Left renal cortex interstitium (tissue), 4 donors: ENCODE data around the gene UBE2B. TPM values are rescaled to one million over a fixed set of nuclear protein-coding genes. Genes with fewer than 3 reads are reported as not detected.
"Not testable (repeated sequence)": the region's sequence is repeated elsewhere in the genome, so short reads cannot be mapped to it uniquely, and the experiment has no call there.

Source experiments
- DNase-seq, 4 donors: peaks; one replicate each; pipeline ENCODE4 v3.0.0-alpha.2; 2013; ENCODE audit warnings: low read depth in 4 of 4, low spot score in 2 of 4, missing footprints in 1 of 4
- polyA plus RNA-seq, 4 donors: library from polyadenylated mRNA; unstranded; fragments of 120-200 nt; gene quantifications; one replicate each; pipeline ENCODE4 v1.2.1, GENCODE V29; 2013; ENCODE audit not compliant: insufficient read length in 4 of 4

Gene UBE2B
- polyA plus RNA-seq, 4 donors: 111 to 150 (median 129) TPM

DNA sequence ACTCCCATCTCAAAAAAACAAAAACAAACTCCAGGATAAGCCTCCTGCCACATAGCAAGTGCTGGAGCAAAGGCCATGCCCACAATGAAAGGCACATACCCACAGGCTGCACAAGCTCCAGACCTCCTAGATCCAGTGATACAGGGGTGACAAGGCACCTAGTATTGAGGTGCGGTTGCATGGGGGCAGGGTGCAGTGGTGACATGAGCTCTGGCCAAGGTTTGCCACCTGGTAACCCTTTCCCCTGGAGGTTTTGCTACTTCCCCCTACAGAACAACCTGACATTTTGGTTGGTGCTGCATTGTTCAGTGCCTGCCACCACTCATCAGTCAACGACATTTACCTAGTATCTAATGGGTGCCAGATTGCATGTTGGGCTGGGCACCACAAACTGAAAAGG is 25.8 kb downstream of the UBE2B start:
- no peak for DNase-seq

- DNase-seq: no peak
Observed at GRCh38 chr5:134398609-134399155, 27.3 kb downstream of the UBE2B start.

GRCh38 chr5:134403951-134404350 is 32.6 kb downstream of the UBE2B start:
- DNase-seq: no peak

GRCh38 chr5:134406390-134406789 is 35.0 kb downstream of the UBE2B start:
- DNase-seq: no peak

GRCh38 chr5:134409321-134409720 is 38.0 kb downstream of the UBE2B start:
- no peak for DNase-seq

DNA sequence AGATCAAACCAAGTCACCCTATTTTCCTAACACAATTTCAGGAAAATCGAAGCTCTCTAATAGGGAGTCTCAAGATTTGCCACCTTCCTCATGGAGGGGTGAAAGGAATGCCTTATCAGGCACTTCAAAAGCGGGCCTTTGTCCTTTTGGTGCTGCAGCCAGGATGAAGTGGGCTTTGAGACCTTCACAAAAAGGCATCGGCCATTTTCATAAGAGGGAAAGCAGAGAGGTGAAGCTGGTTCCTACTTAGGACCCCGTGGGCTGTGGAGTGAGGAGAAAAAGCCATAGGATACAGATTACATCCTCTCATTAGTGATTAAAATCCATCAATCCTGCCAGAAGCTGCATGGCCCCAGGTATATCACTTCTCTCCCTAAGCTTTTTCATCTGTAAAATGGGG is 39.5 kb downstream of the UBE2B start:
- DNase-seq: no peak

DNA sequence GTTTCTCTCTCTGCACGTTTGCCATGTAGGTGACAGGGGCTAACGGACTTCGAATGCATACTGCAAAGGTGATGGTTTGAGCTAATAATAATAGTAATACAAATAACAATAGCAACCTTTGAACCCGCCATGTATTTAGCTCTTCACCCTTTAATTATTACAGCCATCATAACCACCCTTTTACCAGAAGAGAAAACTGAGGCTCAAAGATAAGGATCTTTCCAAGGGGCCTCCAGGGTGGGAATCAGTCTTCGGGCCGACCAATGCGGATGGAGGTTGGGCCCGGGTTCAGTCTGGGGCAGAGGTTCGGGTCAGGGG is 39.8 kb downstream of the UBE2B start:
- no peak for DNase-seq

DNA sequence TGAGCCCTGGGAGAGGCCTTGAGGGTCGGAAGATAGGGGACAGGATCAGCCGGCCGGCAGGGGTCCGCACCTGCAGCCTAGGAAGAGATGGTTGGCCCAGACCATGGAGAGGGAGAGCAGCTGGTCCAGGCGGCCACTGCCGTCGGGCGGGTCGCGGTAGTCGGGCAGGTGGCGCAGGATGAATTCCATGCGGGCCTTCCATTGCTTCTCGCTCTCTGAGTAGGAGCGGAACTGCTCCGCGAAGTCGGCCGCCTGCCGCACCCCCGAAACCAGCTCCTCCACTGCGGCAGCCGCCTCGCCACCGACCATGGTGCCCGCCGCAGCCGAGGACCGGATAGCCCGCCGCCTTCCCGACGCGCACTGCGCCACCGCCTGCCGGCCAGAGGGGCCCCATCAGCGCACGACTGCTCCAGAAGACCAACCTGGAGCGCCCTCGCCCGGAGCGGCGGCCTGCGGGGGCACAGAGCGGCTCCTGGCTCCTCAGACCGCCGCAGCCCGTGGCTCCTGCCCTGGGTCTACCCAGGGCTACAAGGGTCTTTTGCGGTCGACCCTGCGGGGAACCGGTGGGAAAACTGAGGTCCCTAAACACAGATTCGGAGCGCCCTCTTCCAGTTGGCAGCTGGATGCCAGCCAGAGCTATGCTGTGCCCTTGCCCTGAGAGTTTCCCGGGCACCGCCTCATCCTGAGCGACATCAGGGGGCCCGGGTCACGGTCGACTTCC is 40.3 kb downstream of the UBE2B start, which contains the start of gene CDKN2AIPNL:
Gene CDKN2AIPNL, minus strand, starts transcription at position 336 of the 721 bp plus-strand sequence. Its CDS starts 27 bp downstream, at position 309.
- peak; percentile 41 to 82 (median 71) for DNase-seq

- DNase-seq: no peak
Observed at GRCh38 chr5:134413046-134413445, 41.7 kb downstream of the UBE2B start.

DNA sequence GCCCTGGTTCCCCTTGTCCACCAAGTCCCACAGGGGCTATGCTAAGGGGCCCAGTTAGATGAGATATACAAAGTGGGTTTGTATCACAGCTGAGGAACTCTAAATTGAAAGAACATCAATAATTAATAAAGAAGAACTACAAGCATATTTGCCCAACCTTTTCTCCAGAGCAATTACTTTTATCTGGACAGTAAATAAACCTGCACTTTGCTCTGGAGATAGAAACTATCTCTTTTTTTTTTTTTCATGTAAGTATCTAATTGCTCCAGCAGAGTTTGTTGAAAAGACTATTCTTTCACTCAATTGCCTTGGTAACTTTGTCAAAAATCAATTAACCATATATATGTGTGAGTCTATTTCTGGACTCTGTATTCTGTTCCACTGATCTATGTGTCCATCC is 46.3 kb downstream of the UBE2B start:
- DNase-seq: no peak

GRCh38 chr5:134418958-134419357 is 47.6 kb downstream of the UBE2B start:
- DNase-seq: no peak

DNA sequence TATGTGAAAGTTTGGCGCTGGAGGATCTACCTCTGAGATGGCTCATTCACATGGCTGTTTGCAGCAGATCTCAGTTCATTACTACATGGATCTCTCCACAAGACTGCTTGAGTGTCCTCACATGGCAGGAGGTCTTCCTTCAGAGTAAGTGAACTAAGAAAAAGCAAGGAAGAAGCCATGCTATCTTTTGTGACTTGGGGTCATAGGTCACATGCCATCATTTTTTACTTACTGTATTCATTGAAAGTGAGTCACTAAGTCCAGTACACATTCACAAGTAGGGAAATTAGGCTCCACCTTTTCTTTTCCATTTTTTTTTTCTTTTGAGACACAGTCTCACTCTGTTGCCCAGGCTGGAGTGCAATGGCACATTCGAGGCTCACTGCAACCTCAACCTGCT is 49.0 kb downstream of the UBE2B start:
- DNase-seq: no peak

- not testable (repeated sequence) for DNase-seq
Observed at GRCh38 chr5:134421038-134421437, 49.7 kb downstream of the UBE2B start.

GRCh38 chr5:134422791-134423365 is 51.5 kb downstream of the UBE2B start:
- no peak for DNase-seq

DNA sequence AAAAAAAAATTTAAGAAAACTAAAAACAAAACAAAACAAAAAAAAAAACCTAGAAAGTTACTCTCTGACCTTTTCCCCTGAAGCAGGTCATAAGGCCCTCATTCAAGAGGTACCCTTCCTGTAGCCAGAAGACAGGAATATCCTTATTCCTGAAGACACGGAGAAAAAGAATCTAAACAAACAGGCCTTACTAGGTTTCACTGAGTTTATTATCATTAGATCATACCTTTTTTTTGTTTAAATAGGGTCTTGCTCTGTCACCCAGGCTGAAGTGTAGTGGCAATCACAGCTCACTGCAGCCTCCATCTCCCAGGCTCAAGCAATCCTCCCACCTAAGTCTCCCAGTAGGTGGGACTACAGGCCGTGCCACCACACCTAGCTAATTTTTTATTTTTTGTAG is 52.0 kb downstream of the UBE2B start:
- no peak for DNase-seq

- no peak for DNase-seq
Observed at GRCh38 chr5:134426361-134426760, 55.0 kb downstream of the UBE2B start.

DNA sequence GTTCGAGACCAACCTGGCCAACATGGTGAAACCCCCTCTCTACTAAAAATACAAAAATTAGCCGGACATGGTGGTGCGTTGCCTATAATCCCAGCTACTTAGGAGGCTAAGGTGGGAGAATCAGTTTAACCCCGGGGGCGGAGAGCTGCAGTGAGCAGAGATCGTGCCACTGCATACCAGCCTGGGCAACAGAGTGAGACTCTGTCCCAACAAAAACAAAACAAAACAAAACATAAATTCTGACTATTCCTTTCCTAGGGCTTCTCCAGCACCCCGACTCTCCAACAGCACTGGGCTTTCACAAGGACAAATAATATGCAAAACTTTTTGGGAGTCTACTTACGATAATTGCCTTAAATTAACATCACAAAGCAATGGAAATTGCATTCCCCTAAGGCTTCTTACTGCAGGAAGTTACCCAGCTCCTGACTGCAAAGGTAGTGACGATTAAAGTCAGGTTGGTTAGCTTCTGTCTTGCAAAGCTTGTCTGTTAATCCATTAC is 56.2 kb downstream of the UBE2B start:
- no peak for DNase-seq

- DNase-seq: no peak
Observed at GRCh38 chr5:134430001-134430569, 58.7 kb downstream of the UBE2B start.

GRCh38 chr5:134432174-134432573 is 60.8 kb downstream of the UBE2B start:
- no peak for DNase-seq

DNA sequence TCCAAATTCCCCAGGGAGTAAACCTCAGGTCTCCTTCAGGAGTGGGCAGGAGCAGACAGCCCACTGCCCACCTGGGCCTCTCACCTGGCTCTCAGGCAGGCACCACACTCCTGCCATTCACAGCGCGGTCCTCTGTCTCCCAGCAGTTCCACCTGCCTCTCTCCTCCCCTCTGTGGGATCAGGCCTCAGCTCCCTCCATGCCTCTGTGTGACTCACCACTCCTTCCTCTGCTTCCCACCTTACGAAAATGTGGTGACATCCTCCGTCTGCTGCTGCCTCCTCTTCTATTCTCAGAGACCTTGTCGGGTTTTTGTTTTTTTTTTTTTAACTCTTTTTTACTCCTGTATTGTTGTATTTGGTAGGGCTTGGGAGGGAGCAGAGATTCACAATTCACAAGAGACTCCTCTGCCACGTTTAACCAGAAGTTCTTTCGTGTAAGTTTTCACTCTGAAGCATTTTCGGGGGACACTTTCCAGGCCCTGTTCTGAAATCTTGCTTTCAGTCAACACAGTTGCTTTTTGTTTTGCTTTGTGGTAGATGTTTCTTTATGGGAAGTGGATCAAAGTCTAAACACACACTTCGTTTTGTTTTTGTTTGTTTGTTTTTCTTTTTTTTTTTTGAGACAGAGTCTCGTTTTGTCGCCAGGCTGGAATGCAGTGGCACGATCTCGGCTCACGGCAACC is 61.4 kb downstream of the UBE2B start:
- no peak for DNase-seq

DNA sequence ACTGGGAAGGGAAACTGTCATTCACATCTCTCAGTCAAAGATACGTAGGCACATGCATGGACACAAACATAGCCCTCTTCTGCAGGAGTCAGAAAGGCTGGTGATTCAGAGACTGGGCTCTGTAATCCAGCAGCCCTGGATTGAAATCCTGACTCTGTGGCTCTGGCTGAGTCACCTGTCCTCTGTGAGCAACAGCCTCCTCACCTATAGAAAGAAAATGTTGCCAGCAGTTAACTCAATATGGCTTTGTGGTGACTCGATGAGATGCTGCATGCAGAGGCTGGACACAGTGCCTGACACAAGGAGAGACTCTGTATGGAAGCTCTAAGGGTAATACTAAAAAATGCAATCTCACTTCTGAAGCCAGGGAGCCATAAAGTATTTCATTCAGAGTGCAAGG is 64.2 kb downstream of the UBE2B start:
- no peak for DNase-seq
